HTR-8/SVneo (cell line): ENCODE measurements around the gene TMEM134.
A peak's percentile ranks its signal among the peaks of the same experiment; 100 is the strongest.
"Not testable (repeated sequence)": the region's sequence is repeated elsewhere in the genome, so short reads cannot be mapped to it uniquely, and the experiment has no call there.

ENCODE experiments used
- DNase-seq: peaks from one replicate; pipeline ENCODE4 v3.0.0; 2011; ENCODE audit warnings: low spot score, mixed read lengths; ENCODE audit not compliant: insufficient read length
- FAIRE-seq: peaks from 2 replicates; lab custom pipeline; 2011; peaks lifted over from hg19 to GRCh38; lab: Jason Lieb, UNC

The TMEM134 gene

GRCh38 chr11:67428052-67429001 lies 40.7 kb downstream of the TMEM134 start, which contains the start of gene RPS6KB2:
RPS6KB2 (plus strand) TSS chr11:67428494; CDS start chr11:67428546, 52 bp downstream.
- FAIRE-seq (peak; percentile 99), DNase-seq (peak; percentile 100)

- not testable (repeated sequence) for DNase-seq
- FAIRE-seq = peak; percentile 69
These were observed 41.6 kb downstream of the TMEM134 start for GRCh38 chr11:67427364-67427859.

- FAIRE-seq = no peak
- DNase-seq = no peak
These were observed 45.0 kb downstream of the TMEM134 start for GRCh38 chr11:67423891-67424613.

GRCh38 chr11:67423466-67423865 lies 45.6 kb downstream of the TMEM134 start:
- FAIRE-seq (no peak), DNase-seq (no peak)

- no peak for DNase-seq
- peak; percentile 77 for FAIRE-seq
These were observed 46.2 kb downstream of the TMEM134 start for GRCh38 chr11:67422891-67423290.

- DNase-seq (no peak), FAIRE-seq (no peak)
These were observed 47.5 kb downstream of the TMEM134 start for GRCh38 chr11:67421430-67422031.

GRCh38 chr11:67420646-67421429 lies 48.2 kb downstream of the TMEM134 start:
- peak; percentile 99 for DNase-seq
- peak; percentile 99 for FAIRE-seq

- DNase-seq = no peak
- no peak for FAIRE-seq
These were observed 48.9 kb downstream of the TMEM134 start for GRCh38 chr11:67420147-67420645.

- FAIRE-seq = peak; percentile 77
These were observed 49.6 kb downstream of the TMEM134 start for GRCh38 chr11:67419325-67420049.

GRCh38 chr11:67418476-67419281 lies 50.4 kb downstream of the TMEM134 start:
- peak; percentile 66 for FAIRE-seq
- DNase-seq = no peak

More at GRCh38 chr11:67419325-67420049, 49.6 kb downstream of the TMEM134 start:
- no peak for DNase-seq

GRCh38 chr11:67417425-67417824 lies 51.6 kb downstream of the TMEM134 start:
- FAIRE-seq (no peak), DNase-seq (no peak)

GRCh38 chr11:67416416-67417335 lies 52.4 kb downstream of the TMEM134 start:
- no peak for DNase-seq
- peak; percentile 58 for FAIRE-seq

- DNase-seq (no peak), FAIRE-seq (peak; percentile 42)
These were observed 53.3 kb downstream of the TMEM134 start, which contains the start of gene CARNS1 for GRCh38 chr11:67415501-67416304. CARNS1 (plus strand) TSS chr11:67415678; CDS start chr11:67416200, 522 bp downstream.

GRCh38 chr11:67413266-67413849 lies 55.7 kb downstream of the TMEM134 start:
- no peak for DNase-seq
- peak; percentile 55 for FAIRE-seq

- FAIRE-seq = peak; percentile 71
- DNase-seq = no peak
These were observed 56.4 kb downstream of the TMEM134 start for GRCh38 chr11:67412495-67413179.
